ENCODE data around the gene INPP5F. TPM values are rescaled to one million over a fixed set of nuclear protein-coding genes. Genes with fewer than 3 reads are reported as not detected.

Gene INPP5F
- total RNA-seq, 2 donors from 2014 or later: 6.7 to 15.4 TPM

GRCh38 chr10:119738962-119739361 is 13.1 kb downstream of the INPP5F start:
- no peak for ATAC-seq
- DNase-seq (ENCODE audit: low spot score): no peak
- no peaks in the 10 kb centered on the region for H3K9me3 Mint-ChIP-seq
- no peaks in the 10 kb centered on the region for H3K36me3 Mint-ChIP-seq
- H3K27ac Mint-ChIP-seq: no peak overlapping the region
- H3K4me1 Mint-ChIP-seq (ENCODE audit: low read depth in 2 of 2): peaks cover 16 to 18% of the 10 kb centered on the region in 2 donors
- H3K4me3 Mint-ChIP-seq: no peak overlapping the region
- H3K27me3 Mint-ChIP-seq: no peaks in the 10 kb centered on the region

DNA sequence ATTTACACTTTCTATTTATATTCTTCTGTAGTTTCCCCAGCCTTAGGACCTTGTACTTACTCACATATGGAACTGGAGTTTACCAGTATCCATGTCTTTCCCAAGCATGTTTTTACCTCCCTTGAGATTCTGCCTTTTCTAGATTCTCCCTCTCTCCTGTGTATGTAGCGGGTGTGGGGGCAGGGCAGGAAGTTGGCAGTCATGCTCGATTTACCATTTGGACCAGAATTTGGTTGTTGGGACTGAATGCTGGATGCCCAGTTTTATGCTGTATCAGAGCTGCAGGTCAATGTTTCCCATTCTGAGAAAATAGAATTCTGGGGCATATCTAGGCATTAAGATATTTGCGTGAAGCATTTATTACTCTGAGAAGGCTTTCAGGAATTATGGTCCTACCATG is 14.2 kb downstream of the INPP5F start:
- Mint-ChIP-seq H3K27me3 (no peaks in the 10 kb centered on the region), H3K4me3 (no peak overlapping the region), H3K27ac (no peak overlapping the region), H3K9me3 (no peaks in the 10 kb centered on the region), H3K4me1 (ENCODE audit: low read depth in 2 of 2) (peaks cover 18 to 23% of the 10 kb centered on the region in 2 donors), H3K36me3 (no peaks in the 10 kb centered on the region)
- ATAC-seq (no peak), DNase-seq (ENCODE audit: low spot score) (no peak)

DNA sequence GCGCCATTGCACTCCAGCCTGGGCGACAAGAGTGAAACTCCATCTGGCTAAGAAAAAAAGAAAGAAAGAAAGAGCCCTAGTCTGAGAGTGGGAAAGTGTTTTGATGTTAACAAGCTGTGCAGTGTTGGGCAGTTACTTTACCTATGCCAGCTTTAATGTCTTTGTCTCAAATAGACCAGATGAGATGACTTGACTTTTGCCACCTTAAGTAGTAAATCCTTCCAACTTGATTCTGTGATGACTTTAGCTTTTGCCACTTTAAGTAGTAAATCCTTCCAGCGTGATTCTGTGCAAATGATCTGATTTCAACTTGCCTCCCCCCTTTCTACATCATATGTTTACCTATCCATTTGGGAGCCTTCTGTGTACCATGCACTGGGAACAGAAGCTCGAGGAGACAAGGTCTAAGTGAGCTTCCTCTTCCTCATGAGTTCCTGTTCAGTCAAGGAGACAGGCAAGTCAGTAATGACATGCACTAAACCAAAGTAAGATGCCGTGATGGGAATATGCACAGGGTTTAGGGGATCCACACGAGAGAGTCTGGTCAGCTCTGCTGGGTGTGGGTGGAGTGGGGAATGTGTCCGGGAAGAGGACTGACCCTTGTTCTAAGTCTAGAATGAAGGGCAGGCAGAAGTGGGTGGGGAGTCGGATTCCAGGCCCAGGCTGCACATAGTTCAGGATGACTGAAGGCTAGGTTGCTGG is 17.2 kb downstream of the INPP5F start:
- no peaks in the 10 kb centered on the region for H3K27me3 Mint-ChIP-seq
- ATAC-seq (no peak), DNase-seq (ENCODE audit: low spot score) (no peak)
- H3K36me3 Mint-ChIP-seq: no peaks in the 10 kb centered on the region
- no peak overlapping the region for H3K27ac Mint-ChIP-seq
- H3K4me1 Mint-ChIP-seq (ENCODE audit: low read depth in 2 of 2): peaks cover 11 to 17% of the 10 kb centered on the region in 2 donors
- H3K9me3 Mint-ChIP-seq: no peaks in the 10 kb centered on the region
- no peak overlapping the region for H3K4me3 Mint-ChIP-seq

GRCh38 chr10:119747940-119748339 is 22.1 kb downstream of the INPP5F start:
- no peak for ATAC-seq
- Mint-ChIP-seq H3K4me3 (no peak overlapping the region), H3K4me1 (ENCODE audit: low read depth in 2 of 2) (peaks cover 10 to 16% of the 10 kb centered on the region in 2 donors), H3K27ac (no peak overlapping the region), H3K27me3 (no peaks in the 10 kb centered on the region), H3K9me3 (no peaks in the 10 kb centered on the region), H3K36me3 (no peaks in the 10 kb centered on the region)
- DNase-seq (ENCODE audit: low spot score): no peak

GRCh38 chr10:119748871-119749270 is 23.0 kb downstream of the INPP5F start:
- Mint-ChIP-seq H3K36me3 (no peaks in the 10 kb centered on the region), H3K4me1 (ENCODE audit: low read depth in 2 of 2) (peaks cover 9 to 16% of the 10 kb centered on the region in 2 donors), H3K27ac (no peak overlapping the region), H3K27me3 (no peaks in the 10 kb centered on the region), H3K4me3 (no peak overlapping the region), H3K9me3 (no peaks in the 10 kb centered on the region)
- no peak for ATAC-seq
- DNase-seq (ENCODE audit: low spot score): no peak

- peaks cover 9 to 16% of the 10 kb centered on the region in 2 donors for H3K4me1 Mint-ChIP-seq (ENCODE audit: low read depth in 2 of 2)
- H3K36me3 Mint-ChIP-seq: no peaks in the 10 kb centered on the region
- no peak overlapping the region for H3K27ac Mint-ChIP-seq
Measured at GRCh38 chr10:119749455-119749854, 23.6 kb downstream of the INPP5F start.

GRCh38 chr10:119750391-119751230 is 24.8 kb downstream of the INPP5F start:
- DNase-seq (ENCODE audit: low spot score) (peak; percentile 79), ATAC-seq (peak; percentile 89)
- Mint-ChIP-seq H3K4me3 (no peak overlapping the region), H3K27ac (no peak overlapping the region), H3K27me3 (no peaks in the 10 kb centered on the region), H3K9me3 (no peaks in the 10 kb centered on the region), H3K36me3 (no peaks in the 10 kb centered on the region), H3K4me1 (ENCODE audit: low read depth in 2 of 2) (peaks cover 6 to 9% of the 10 kb centered on the region in 2 donors)

More at GRCh38 chr10:119749455-119749854, 23.6 kb downstream of the INPP5F start:
- ATAC-seq (no peak), DNase-seq (ENCODE audit: low spot score) (no peak)
- Mint-ChIP-seq H3K9me3 (no peaks in the 10 kb centered on the region), H3K27me3 (no peaks in the 10 kb centered on the region), H3K4me3 (no peak overlapping the region)

DNA sequence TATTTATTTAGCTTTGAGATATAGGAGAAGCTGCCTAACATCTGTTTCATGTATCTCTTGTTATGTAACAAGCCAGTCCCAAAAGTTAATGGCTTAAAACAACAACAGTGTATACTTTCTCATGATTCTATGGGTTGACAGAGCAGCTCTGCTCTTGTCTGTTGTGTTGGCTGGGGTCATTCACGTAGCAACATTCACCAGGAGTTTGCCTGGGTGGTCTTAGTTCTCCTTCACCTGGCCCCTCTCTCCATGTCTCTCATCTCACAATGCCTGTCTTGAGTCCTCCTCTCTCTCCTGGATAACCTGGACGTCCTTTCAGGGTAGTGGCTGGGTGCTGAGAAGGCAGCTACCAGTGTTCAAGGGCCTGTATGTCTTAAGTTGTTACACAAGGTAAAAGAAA is 27.5 kb downstream of the INPP5F start:
- DNase-seq (ENCODE audit: low spot score) (no peak), ATAC-seq (no peak)
- H3K4me1 Mint-ChIP-seq (ENCODE audit: low read depth in 2 of 2): peaks cover 6 to 12% of the 10 kb centered on the region in 2 donors
- no peaks in the 10 kb centered on the region for H3K27me3 Mint-ChIP-seq
- H3K27ac Mint-ChIP-seq: no peak overlapping the region
- H3K9me3 Mint-ChIP-seq: no peaks in the 10 kb centered on the region
- H3K4me3 Mint-ChIP-seq: no peak overlapping the region
- H3K36me3 Mint-ChIP-seq: no peaks in the 10 kb centered on the region

- no peak for ATAC-seq
- no peaks in the 10 kb centered on the region for H3K27me3 Mint-ChIP-seq
Measured at GRCh38 chr10:119754085-119754484, 28.2 kb downstream of the INPP5F start.

DNA sequence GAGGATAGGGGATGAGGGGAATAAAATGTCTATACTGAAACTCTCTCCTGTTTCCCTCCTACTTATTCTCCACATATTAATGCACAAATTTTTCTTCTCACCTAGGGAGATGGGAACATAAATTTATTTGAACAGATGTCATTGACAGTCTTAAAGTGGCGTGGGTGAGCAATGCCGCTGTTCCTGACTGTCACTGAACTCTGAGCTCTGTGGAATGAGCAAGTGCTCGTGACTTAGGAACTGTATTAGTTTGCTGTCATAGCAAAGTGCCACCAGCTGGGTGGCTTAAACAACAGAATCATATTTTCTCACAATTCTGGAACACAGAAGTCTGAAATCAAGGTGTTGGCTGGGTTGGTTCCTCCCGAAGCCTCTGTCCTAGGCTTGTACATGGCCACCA is 29.1 kb downstream of the INPP5F start:
- H3K27me3 Mint-ChIP-seq: no peaks in the 10 kb centered on the region
- H3K9me3 Mint-ChIP-seq: no peaks in the 10 kb centered on the region
- ATAC-seq (no peak), DNase-seq (ENCODE audit: low spot score) (no peak)
- no peaks in the 10 kb centered on the region for H3K36me3 Mint-ChIP-seq
- H3K27ac Mint-ChIP-seq: no peak overlapping the region
- H3K4me3 Mint-ChIP-seq: no peak overlapping the region
- peaks cover 6 to 14% of the 10 kb centered on the region in 2 donors for H3K4me1 Mint-ChIP-seq (ENCODE audit: low read depth in 2 of 2)

More at GRCh38 chr10:119754085-119754484, 28.2 kb downstream of the INPP5F start:
- Mint-ChIP-seq H3K9me3 (no peaks in the 10 kb centered on the region), H3K36me3 (no peaks in the 10 kb centered on the region), H3K27ac (no peak overlapping the region), H3K4me3 (no peak overlapping the region), H3K4me1 (ENCODE audit: low read depth in 2 of 2) (peaks cover 6 to 12% of the 10 kb centered on the region in 2 donors)
- DNase-seq (ENCODE audit: low spot score): no peak

DNA sequence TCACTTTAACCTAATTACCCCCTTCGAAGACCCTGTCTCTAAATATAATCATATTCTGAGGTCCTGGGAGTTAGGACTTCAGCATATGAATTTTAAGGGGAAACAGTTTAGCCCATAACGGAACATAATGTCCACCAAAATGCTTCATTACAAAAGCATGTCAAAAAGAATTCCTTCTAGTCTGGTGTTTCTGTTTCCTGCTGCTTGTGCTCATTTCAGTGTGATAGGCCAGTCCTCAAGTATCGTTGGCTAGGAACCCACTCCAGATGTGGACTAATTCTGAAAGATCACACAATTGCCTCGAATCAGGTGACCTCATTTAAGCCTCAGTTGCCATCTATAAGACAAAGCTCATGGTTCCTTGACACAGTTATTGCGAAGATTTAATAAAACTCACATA is 29.6 kb downstream of the INPP5F start:
- H3K27ac Mint-ChIP-seq: no peak overlapping the region
- no peaks in the 10 kb centered on the region for H3K9me3 Mint-ChIP-seq
- peaks cover 3 to 11% of the 10 kb centered on the region in 2 donors for H3K4me1 Mint-ChIP-seq (ENCODE audit: low read depth in 2 of 2)

GRCh38 chr10:119758448-119759195 is 32.8 kb downstream of the INPP5F start:
- DNase-seq (ENCODE audit: low spot score) (no peak), ATAC-seq (no peak)
- Mint-ChIP-seq H3K4me1 (ENCODE audit: low read depth in 2 of 2) (peaks cover 10 to 13% of the 10 kb centered on the region in 2 donors), H3K27me3 (no peaks in the 10 kb centered on the region), H3K36me3 (no peaks in the 10 kb centered on the region), H3K9me3 (no peaks in the 10 kb centered on the region), H3K27ac (no peak overlapping the region), H3K4me3 (no peak overlapping the region)

More for the DNA sequence above, 29.6 kb downstream of the INPP5F start:
- ATAC-seq (no peak), DNase-seq (ENCODE audit: low spot score) (no peak)
- no peaks in the 10 kb centered on the region for H3K36me3 Mint-ChIP-seq
- no peaks in the 10 kb centered on the region for H3K27me3 Mint-ChIP-seq
- H3K4me3 Mint-ChIP-seq: no peak overlapping the region

GRCh38 chr10:119759832-119760231 is 34.0 kb downstream of the INPP5F start:
- Mint-ChIP-seq H3K36me3 (no peaks in the 10 kb centered on the region), H3K27ac (no peak overlapping the region), H3K9me3 (no peaks in the 10 kb centered on the region), H3K4me1 (ENCODE audit: low read depth in 2 of 2) (peaks cover 16 to 17% of the 10 kb centered on the region in 2 donors), H3K27me3 (no peaks in the 10 kb centered on the region), H3K4me3 (no peak overlapping the region)
- no peak for DNase-seq (ENCODE audit: low spot score)
- no peak for ATAC-seq

All from natural killer cell treated with Interleukin-12 subunit alpha and Interleukin-12 subunit beta and Interleukin-15 and Interleukin-18, amount 100 ng/mL, for 72 hours (primary cell).